ENCODE measurements around the gene MAP4K4. TPM values are rescaled to one million over a fixed set of nuclear protein-coding genes. Genes with fewer than 3 reads are reported as not detected.

The MAP4K4 gene
- total RNA-seq, 1 donor from 2014 or later = 48.0 TPM

- intact Hi-C loops (cut with DNase I) = no loop called here
- no peak for TF ChIP-seq CTCF (IDR thresholded peaks at IDR 0.05)
- no peak for DNase-seq (ENCODE audit: low spot score in 2 of 2)
- Histone ChIP-seq H3K4me3 (no peak overlapping the region), H3K4me1 (no peaks in the 10 kb centered on the region), H3K36me3 (peaks cover 36 to 56% of the 10 kb centered on the region in 2 donors), H3K9me3 (no peaks in the 10 kb centered on the region), H3K27me3 (no peaks in the 10 kb centered on the region), H3K27ac (no peak overlapping the region)
Measured at GRCh38 chr2:101859604-101860003, 162.1 kb downstream of the MAP4K4 start.

- Histone ChIP-seq H3K27ac (no peak overlapping the region), H3K9me3 (no peaks in the 10 kb centered on the region), H3K27me3 (no peaks in the 10 kb centered on the region), H3K4me1 (no peaks in the 10 kb centered on the region), H3K4me3 (no peak overlapping the region), H3K36me3 (peaks cover 40 to 61% of the 10 kb centered on the region in 2 donors)
- TF ChIP-seq CTCF (IDR thresholded peaks at IDR 0.05) = no peak
- no peak for DNase-seq (ENCODE audit: low spot score in 2 of 2)
- intact Hi-C loops (cut with DNase I) = no loop called here
Measured at GRCh38 chr2:101860157-101860556, 162.7 kb downstream of the MAP4K4 start.

GRCh38 chr2:101860782-101861181 is 163.3 kb downstream of the MAP4K4 start:
- no peaks in the 10 kb centered on the region for H3K4me1 ChIP-seq
- peaks cover 44 to 64% of the 10 kb centered on the region in 2 donors for H3K36me3 ChIP-seq
- no peaks in the 10 kb centered on the region for H3K27me3 ChIP-seq
- no peak for DNase-seq (ENCODE audit: low spot score in 2 of 2)
- no peak overlapping the region for H3K27ac ChIP-seq
- no peak for TF ChIP-seq CTCF (IDR thresholded peaks at IDR 0.05)
- intact Hi-C loops (cut with DNase I) = no loop called here
- H3K9me3 ChIP-seq = no peaks in the 10 kb centered on the region
- H3K4me3 ChIP-seq = no peak overlapping the region

GRCh38 chr2:101861382-101861781 is 163.9 kb downstream of the MAP4K4 start:
- Histone ChIP-seq H3K4me3 (no peak overlapping the region), H3K9me3 (no peaks in the 10 kb centered on the region), H3K27ac (no peak overlapping the region), H3K36me3 (peaks cover 43 to 64% of the 10 kb centered on the region in 2 donors), H3K4me1 (no peaks in the 10 kb centered on the region), H3K27me3 (no peaks in the 10 kb centered on the region)
- no peak for DNase-seq (ENCODE audit: low spot score in 2 of 2)
- intact Hi-C loops (cut with DNase I) = no loop called here
- no peak for TF ChIP-seq CTCF (IDR thresholded peaks at IDR 0.05)

DNA sequence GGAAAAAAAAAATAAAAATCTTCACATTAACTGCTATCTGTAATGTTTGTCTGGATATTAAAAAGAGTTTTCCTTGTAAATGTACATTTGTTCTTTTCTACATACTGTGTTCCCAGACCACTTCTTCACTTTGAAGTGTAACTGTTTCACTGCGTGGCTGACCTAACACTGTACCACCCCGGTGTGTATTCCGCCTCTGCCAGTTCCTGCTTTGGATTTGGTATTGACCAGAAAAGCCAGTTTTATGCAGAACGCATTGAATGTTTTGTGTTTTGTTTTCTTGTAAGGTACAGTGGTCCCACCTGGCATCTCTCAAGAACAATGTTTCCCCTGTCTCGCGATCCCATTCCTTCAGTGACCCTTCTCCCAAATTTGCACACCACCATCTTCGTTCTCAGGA is 166.0 kb downstream of the MAP4K4 start:
- DNase-seq (ENCODE audit: low spot score in 2 of 2) = no peak
- intact Hi-C loops (cut with DNase I) = no loop called here
- no peak overlapping the region for H3K4me3 ChIP-seq
- H3K36me3 ChIP-seq = peaks cover 65 to 75% of the 10 kb centered on the region in 2 donors
- TF ChIP-seq CTCF (IDR thresholded peaks at IDR 0.05) = no peak
- H3K4me1 ChIP-seq = no peaks in the 10 kb centered on the region
- H3K27me3 ChIP-seq = no peaks in the 10 kb centered on the region
- H3K27ac ChIP-seq = no peak overlapping the region
- no peaks in the 10 kb centered on the region for H3K9me3 ChIP-seq

GRCh38 chr2:101864426-101864825 is 166.9 kb downstream of the MAP4K4 start:
- H3K4me1 ChIP-seq = no peaks in the 10 kb centered on the region
- no peak for TF ChIP-seq CTCF (IDR thresholded peaks at IDR 0.05)
- no peaks in the 10 kb centered on the region for H3K9me3 ChIP-seq
- DNase-seq (ENCODE audit: low spot score in 2 of 2) = no peak
- intact Hi-C loops (cut with DNase I) = no loop called here
- H3K27me3 ChIP-seq = no peaks in the 10 kb centered on the region
- no peak overlapping the region for H3K27ac ChIP-seq
- no peak overlapping the region for H3K4me3 ChIP-seq
- H3K36me3 ChIP-seq = peaks cover 62 to 70% of the 10 kb centered on the region in 2 donors
